ENCODE measurements around the gene NHSL2.

The NHSL2 gene

GRCh38 chrX:72102126-72102525 lies 191.5 kb downstream of the NHSL2 start:
- DNase-seq (ENCODE audit: low read depth) = no peak

GRCh38 chrX:72102760-72103159 lies 192.1 kb downstream of the NHSL2 start:
- TF ChIP-seq CTCF (conservative IDR thresholded peaks at IDR 0.05; ENCODE audit: low read depth, low read length) = no peak
- no peak for DNase-seq (ENCODE audit: low read depth)
- no peak overlapping the region for H3K4me3 ChIP-seq (ENCODE audit: low read length)

More at GRCh38 chrX:72102126-72102525, 191.5 kb downstream of the NHSL2 start:
- TF ChIP-seq CTCF (conservative IDR thresholded peaks at IDR 0.05; ENCODE audit: low read depth, low read length) = no peak
- no peak overlapping the region for H3K4me3 ChIP-seq (ENCODE audit: low read length)

- no peak overlapping the region for H3K4me3 ChIP-seq (ENCODE audit: low read length)
- no peak for DNase-seq (ENCODE audit: low read depth)
- TF ChIP-seq CTCF (conservative IDR thresholded peaks at IDR 0.05; ENCODE audit: low read depth, low read length) = no peak
Observed at GRCh38 chrX:72105436-72105835, 194.8 kb downstream of the NHSL2 start.

GRCh38 chrX:72107320-72107719 lies 196.7 kb downstream of the NHSL2 start:
- H3K4me3 ChIP-seq (ENCODE audit: low read length) = no peak overlapping the region
- DNase-seq (ENCODE audit: low read depth) = no peak

GRCh38 chrX:72107841-72108595 lies 197.4 kb downstream of the NHSL2 start:
- no peak overlapping the region for H3K4me3 ChIP-seq (ENCODE audit: low read length)
- no peak for TF ChIP-seq CTCF (conservative IDR thresholded peaks at IDR 0.05; ENCODE audit: low read depth, low read length)
- no peak for DNase-seq (ENCODE audit: low read depth)

More at GRCh38 chrX:72107320-72107719, 196.7 kb downstream of the NHSL2 start:
- TF ChIP-seq CTCF (conservative IDR thresholded peaks at IDR 0.05; ENCODE audit: low read depth, low read length) = no peak

- DNase-seq (ENCODE audit: low read depth) = no peak
- no peak for TF ChIP-seq CTCF (conservative IDR thresholded peaks at IDR 0.05; ENCODE audit: low read depth, low read length)
- no peak overlapping the region for H3K4me3 ChIP-seq (ENCODE audit: low read length)
Observed at GRCh38 chrX:72108666-72109065, 198.0 kb downstream of the NHSL2 start.

All from retinal pigment epithelial cell (primary cell).